Measurements from ENCODE around the gene PEAK1. TPM values are rescaled to one million over a fixed set of nuclear protein-coding genes. Genes with fewer than 3 reads are reported as not detected.

Gene PEAK1
- total and polyA plus RNA-seq, 2 experiments from 2014 or later = 15.8 to 42.0 TPM

DNA sequence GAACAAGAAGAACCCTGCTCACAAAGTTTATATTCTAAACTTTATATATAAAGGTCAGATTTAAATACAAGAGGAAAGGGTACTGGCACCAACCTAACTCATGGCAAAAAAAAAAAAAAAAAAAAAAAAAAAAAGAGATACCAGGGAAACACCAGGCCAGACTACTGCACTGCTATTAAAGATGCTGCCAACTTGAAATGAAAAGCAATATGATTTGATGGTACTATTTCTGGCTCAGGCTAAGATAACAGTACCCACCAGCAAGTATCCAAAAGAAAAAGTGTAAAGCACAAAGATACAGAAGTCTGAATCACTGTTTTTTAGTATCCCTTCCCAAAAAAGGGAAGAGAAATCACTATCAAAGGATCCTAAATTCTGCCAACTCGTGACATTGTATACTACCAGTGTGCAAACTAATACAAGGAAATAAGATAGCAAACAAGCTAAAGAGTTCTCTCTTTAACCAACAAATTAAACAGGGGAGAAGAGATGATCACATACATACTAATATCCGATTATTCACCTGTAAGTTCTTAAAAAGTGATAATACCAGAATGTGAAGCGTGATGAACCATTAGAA is 28.4 kb downstream of the PEAK1 start:
- H3K4me1 ChIP-seq (ENCODE audit: low read depth) = peaks cover 6% of the 10 kb centered on the region
- no peak overlapping the region for H3K27ac ChIP-seq
- H3K9me3 ChIP-seq (ENCODE audit: low read depth) = no peaks in the 10 kb centered on the region
- TF ChIP-seq, protein P1, sequence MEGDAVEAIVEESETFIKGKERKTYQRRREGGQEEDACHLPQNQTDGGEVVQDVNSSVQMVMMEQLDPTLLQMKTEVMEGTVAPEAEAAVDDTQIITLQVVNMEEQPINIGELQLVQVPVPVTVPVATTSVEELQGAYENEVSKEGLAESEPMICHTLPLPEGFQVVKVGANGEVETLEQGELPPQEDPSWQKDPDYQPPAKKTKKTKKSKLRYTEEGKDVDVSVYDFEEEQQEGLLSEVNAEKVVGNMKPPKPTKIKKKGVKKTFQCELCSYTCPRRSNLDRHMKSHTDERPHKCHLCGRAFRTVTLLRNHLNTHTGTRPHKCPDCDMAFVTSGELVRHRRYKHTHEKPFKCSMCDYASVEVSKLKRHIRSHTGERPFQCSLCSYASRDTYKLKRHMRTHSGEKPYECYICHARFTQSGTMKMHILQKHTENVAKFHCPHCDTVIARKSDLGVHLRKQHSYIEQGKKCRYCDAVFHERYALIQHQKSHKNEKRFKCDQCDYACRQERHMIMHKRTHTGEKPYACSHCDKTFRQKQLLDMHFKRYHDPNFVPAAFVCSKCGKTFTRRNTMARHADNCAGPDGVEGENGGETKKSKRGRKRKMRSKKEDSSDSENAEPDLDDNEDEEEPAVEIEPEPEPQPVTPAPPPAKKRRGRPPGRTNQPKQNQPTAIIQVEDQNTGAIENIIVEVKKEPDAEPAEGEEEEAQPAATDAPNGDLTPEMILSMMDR (IDR thresholded peaks at IDR 0.05; ENCODE audit: low read depth, low read length) = no peak
- no peaks in the 10 kb centered on the region for H3K36me3 ChIP-seq
- H3K27me3 ChIP-seq = no peaks in the 10 kb centered on the region
- no peak overlapping the region for H3K4me3 ChIP-seq
- DNase-seq (ENCODE audit: low read depth in 1 of 2, low spot score in 1 of 2) = no peak

DNA sequence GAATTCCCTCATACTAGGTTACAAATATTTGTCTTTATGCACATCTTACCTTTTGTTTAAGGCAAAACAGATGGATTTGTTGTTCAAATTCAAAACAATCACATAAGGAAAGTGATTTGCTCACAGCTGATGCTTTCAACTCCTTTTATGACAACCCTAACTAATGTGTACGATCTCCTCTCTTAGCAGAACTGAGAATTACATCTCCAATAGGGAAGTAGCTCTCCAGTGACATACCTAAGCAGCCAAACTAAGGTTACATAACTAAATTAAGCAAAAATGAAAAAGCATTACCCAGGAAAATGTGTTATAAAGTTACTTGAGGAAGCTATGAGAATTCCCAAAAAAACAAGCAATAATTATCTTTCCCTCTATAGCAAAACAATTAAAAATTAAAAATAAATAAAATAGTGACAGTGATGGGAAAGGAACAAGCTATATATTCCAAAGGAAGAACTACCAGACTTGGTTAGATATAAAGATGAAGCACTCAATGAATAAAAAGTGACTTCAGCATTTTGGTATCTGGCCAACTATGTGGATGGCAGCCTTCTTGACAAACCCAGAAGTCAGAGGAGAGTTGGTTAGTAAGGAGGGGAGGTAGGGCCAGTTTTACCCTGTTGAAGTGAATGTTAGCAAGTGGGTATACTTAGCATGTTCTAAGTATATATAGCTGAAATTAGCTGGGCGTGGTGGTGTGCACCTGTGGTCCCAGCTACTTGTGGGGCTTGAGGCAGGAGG is 32.4 kb downstream of the PEAK1 start:
- H3K36me3 ChIP-seq = no peaks in the 10 kb centered on the region
- H3K27me3 ChIP-seq = no peaks in the 10 kb centered on the region
- peak in 1 of 2 donors; percentile 18 for DNase-seq (ENCODE audit: low read depth in 1 of 2, low spot score in 1 of 2)
- no peaks in the 10 kb centered on the region for H3K9me3 ChIP-seq (ENCODE audit: low read depth)
- no peak overlapping the region for H3K4me3 ChIP-seq
- H3K4me1 ChIP-seq (ENCODE audit: low read depth) = peaks cover 6% of the 10 kb centered on the region
- TF ChIP-seq, protein P1 (IDR thresholded peaks at IDR 0.05; ENCODE audit: low read depth, low read length) = no peak
- no peak overlapping the region for H3K27ac ChIP-seq

DNA sequence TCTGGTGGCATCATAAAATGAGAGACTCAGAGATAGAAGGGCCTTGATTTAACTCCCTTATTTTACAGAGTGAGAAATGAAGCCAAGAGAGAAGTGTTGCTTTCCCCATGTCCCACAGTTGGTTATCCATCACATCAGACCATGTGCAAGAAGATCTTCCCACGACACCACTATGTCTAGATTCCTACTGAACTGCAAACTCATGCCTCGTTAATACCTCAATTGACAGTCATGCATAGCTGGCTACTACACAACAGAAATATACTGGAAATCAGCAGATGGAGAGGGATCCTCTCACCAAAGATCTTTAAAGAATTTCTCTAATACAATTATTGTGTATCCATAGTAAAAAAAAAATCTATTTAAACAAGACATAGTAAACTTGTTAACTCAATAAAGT is 33.3 kb downstream of the PEAK1 start:
- H3K27me3 ChIP-seq = no peaks in the 10 kb centered on the region
- no peak for DNase-seq (ENCODE audit: low read depth in 1 of 2, low spot score in 1 of 2)
- H3K4me3 ChIP-seq = no peak overlapping the region
- TF ChIP-seq, protein P1 (IDR thresholded peaks at IDR 0.05; ENCODE audit: low read depth, low read length) = no peak
- H3K36me3 ChIP-seq = no peaks in the 10 kb centered on the region
- H3K27ac ChIP-seq = no peak overlapping the region
- no peaks in the 10 kb centered on the region for H3K9me3 ChIP-seq (ENCODE audit: low read depth)
- H3K4me1 ChIP-seq (ENCODE audit: low read depth) = peaks cover 3% of the 10 kb centered on the region

DNA sequence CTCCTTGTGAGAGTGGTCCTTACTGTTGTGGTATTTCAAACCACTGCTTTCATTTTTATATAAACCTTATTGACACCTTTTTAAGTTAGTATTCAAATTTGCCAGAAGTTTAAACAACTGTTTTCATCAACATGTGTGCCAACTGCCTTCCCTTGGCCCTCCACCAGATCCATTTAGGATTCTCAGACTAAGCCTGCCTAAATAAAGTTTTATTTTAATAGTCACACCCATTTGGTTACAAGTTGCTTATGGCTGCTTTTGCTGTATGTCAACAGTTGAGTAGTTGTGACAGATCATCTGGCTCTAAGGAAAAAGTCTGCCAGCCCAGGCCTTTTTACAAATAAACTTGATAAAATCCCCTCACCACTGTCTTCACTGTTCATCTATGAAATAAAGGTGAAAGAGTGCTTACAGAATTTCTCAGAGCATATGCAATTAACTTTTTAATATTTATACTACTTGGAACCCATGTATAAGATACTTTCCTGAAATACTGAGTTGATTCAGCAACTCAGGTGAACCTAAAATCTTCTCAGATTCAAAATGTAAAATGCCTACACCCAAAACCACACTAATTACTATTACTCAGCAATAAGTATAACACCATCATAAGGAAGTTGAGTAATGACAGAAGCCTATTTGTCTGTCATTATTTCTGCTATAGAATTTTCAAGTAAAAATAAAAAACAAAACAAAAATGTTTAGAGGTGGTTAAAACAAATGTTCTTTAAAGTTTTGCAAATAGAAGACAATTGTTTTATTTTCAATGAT is 35.1 kb downstream of the PEAK1 start:
- no peak overlapping the region for H3K27ac ChIP-seq
- H3K36me3 ChIP-seq = no peaks in the 10 kb centered on the region
- no peaks in the 10 kb centered on the region for H3K27me3 ChIP-seq
- no peak overlapping the region for H3K4me3 ChIP-seq
- no peak for DNase-seq (ENCODE audit: low read depth in 1 of 2, low spot score in 1 of 2)
- H3K9me3 ChIP-seq (ENCODE audit: low read depth) = no peaks in the 10 kb centered on the region
- TF ChIP-seq, protein P1 (IDR thresholded peaks at IDR 0.05; ENCODE audit: low read depth, low read length) = no peak
- H3K4me1 ChIP-seq (ENCODE audit: low read depth) = no peaks in the 10 kb centered on the region

DNA sequence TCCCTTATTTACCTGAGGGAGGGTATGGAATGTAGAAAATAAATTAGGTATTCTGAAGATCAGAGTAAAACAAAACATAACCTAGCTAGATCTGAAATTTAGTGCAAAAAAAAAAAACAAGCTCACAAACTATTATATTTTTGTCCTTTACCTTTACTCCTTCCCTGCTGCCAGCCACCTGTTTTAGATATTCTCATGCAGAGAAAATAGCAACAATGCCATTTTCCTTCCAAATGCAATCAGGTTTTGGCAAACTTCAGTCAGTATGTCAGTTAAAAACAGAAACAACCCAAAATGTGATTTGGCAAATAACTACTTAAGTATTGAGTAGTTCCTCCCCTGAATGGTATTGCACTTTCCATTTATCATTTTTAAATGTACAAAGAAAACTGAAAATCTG is 35.8 kb downstream of the PEAK1 start:
- TF ChIP-seq, protein P1 (IDR thresholded peaks at IDR 0.05; ENCODE audit: low read depth, low read length) = no peak
- H3K4me3 ChIP-seq = no peak overlapping the region
- no peaks in the 10 kb centered on the region for H3K4me1 ChIP-seq (ENCODE audit: low read depth)
- H3K36me3 ChIP-seq = no peaks in the 10 kb centered on the region
- no peaks in the 10 kb centered on the region for H3K27me3 ChIP-seq
- H3K9me3 ChIP-seq (ENCODE audit: low read depth) = no peaks in the 10 kb centered on the region
- H3K27ac ChIP-seq = no peak overlapping the region
- DNase-seq (ENCODE audit: low read depth in 1 of 2, low spot score in 1 of 2) = no peak

All from cardiac muscle cell (in vitro differentiated cells and primary cell).